IMR-90 (cell line): ENCODE measurements around the gene CABP2.

ENCODE experiments used
- CEBPB ChIP-seq: IDR thresholded peaks from 2 replicates; pipeline ENCODE4 v1.6.1; 2012; ENCODE audit warnings: low read depth, low read length, improper control_type of control experiment
- CHD1 ChIP-seq: IDR thresholded peaks from 2 replicates; pipeline ENCODE4 v1.6.1; 2012; ENCODE audit warnings: low read depth, low read length, improper control_type of control experiment
- CTCF ChIP-seq: conservative IDR thresholded peaks from 2 replicates; pipeline ENCODE4 v1.5.1; 2012; ENCODE audit warnings: mild to moderate bottlenecking, low read depth, low read length, improper control_type of control experiment
- MXI1 ChIP-seq: IDR thresholded peaks from 2 replicates; pipeline ENCODE4 v1.6.1; 2012; ENCODE audit warnings: low read depth, mild to moderate bottlenecking, low read length, moderate library complexity, borderline replicate concordance
- POLR2A ChIP-seq: IDR thresholded peaks from 2 replicates; pipeline ENCODE4 v1.6.1; 2012; ENCODE audit warnings: mild to moderate bottlenecking, low read depth, low read length
- RAD21 ChIP-seq: IDR thresholded peaks from 2 replicates; pipeline ENCODE4 v1.6.1; 2012; ENCODE audit warnings: low read length, improper control_type of control experiment
- RFX5 ChIP-seq: IDR thresholded peaks from 2 replicates; pipeline ENCODE4 v1.8.0; 2012; ENCODE audit warnings: low read depth, mild to moderate bottlenecking, low read length, moderate library complexity
- USF2 ChIP-seq: fragments of 150-350 bp; IDR thresholded peaks from 2 replicates; pipeline ENCODE4 v1.6.1; 2017; ENCODE audit warnings: mild to moderate bottlenecking, antibody characterized with exemption, low read length, low read depth

DNA sequence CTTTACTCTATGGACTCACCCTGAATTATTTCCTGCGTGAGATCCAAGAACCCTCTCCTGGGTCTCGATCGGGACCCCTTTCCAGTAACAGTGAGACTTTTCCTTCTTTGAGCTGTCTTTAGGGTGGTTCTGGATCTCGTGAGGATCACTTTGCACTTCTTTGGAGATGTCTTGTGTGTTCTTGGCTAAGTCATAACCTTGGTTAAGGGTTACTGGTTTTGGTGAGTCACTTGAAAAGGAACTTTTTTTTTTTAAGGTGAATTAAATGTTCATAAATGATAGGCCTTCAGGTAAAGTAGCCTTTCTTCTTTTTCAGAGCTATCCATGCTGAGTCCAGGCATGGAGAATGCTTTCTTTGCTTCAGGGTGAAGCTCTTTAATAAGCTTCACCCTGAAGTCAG lies 41.0 kb upstream of the CABP2 start:
- TF ChIP-seq CTCF: no peak
- no peak for TF ChIP-seq MXI1
- TF ChIP-seq CEBPB: no peak
- TF ChIP-seq RFX5: no peak
- no peak for TF ChIP-seq CHD1
- no peak for TF ChIP-seq USF2
- no peak for TF ChIP-seq POLR2A
- no peak for TF ChIP-seq RAD21
